SK-N-SH (cell line): ENCODE data around the gene MBP. TPM values are rescaled to one million over a fixed set of nuclear protein-coding genes. Genes with fewer than 3 reads are reported as not detected.

Experiments used
- CTCF ChIA-PET: fragments of 300-600, 350-600 bp; formaldehyde crosslinking; extraction: SDS; loops from one replicate; lab custom pipeline; 2021; lab: Yijun Ruan, JAX
- POLR2A ChIA-PET: fragments of 350-600 bp; sonication (Branson Sonifier 250); formaldehyde crosslinking; extraction: SDS; loops from one replicate; lab custom pipeline; 2020; ENCODE audit warnings: antibody characterized with exemption, inconsistent platforms; lab: Yijun Ruan, JAX
- DNase-seq: peaks from one replicate; pipeline ENCODE4 v3.0.0; 2012
- H2AFZ ChIP-seq: fragments of 200-600 bp; sonication (generic); 2 replicates; pipeline ENCODE4 v1.8.1; 2016; ENCODE audit warnings: antibody characterized with exemption, mild to moderate bottlenecking, low read depth
- H3F3A ChIP-seq: fragments of 200-600 bp; sonication (generic); replicated peaks from 2 replicates; pipeline ENCODE3; 2016; ENCODE audit warnings: antibody characterized with exemption, mild to moderate bottlenecking; ENCODE audit not compliant: insufficient read depth
- H3K27ac ChIP-seq, 2 experiments: fragments of 200-500 bp in 1 of 2; fragments of 200-600 bp in 1 of 2; sonication (Bioruptor generic) in 1 of 2; sonication (generic), shearing (Covaris generic) in 1 of 2; 2 replicates each; pipeline versions ENCODE4 v1.5.1 to v1.6.1; 2014 to 2016; ENCODE audit warnings: low read depth in 2 of 2, inconsistent platforms in 1 of 2, low read length in 1 of 2, mild to moderate bottlenecking in 1 of 2, mixed read lengths in 1 of 2
- H3K27me3 ChIP-seq: fragments of 200-600 bp; sonication (generic), shearing (Covaris generic); 2 replicates; pipeline ENCODE4 v1.6.1; 2016; ENCODE audit warnings: mixed run types; ENCODE audit not compliant: insufficient read depth
- H3K36me3 ChIP-seq, 2 experiments: fragments of 200-500 bp in 1 of 2; fragments of 200-600 bp in 1 of 2; sonication (Bioruptor generic) in 1 of 2; sonication (generic) in 1 of 2; replicated peaks in 1 of 2; 2 replicates each; pipeline versions ENCODE3 to v1.5.1; 2014 to 2016; ENCODE audit warnings: low read length in 1 of 2, mild to moderate bottlenecking in 1 of 2; ENCODE audit not compliant: insufficient read depth in 2 of 2, control insufficient read depth in 1 of 2
- H3K4me1 ChIP-seq, 2 experiments: fragments of 200-500 bp in 1 of 2; fragments of 200-600 bp in 1 of 2; sonication (Bioruptor generic) in 1 of 2; sonication (generic), shearing (Covaris generic) in 1 of 2; 2 replicates each; pipeline versions ENCODE4 v1.5.1 to v1.6.1; 2014 to 2016; ENCODE audit warnings: low read depth in 1 of 2, low read length in 1 of 2, mixed run types in 1 of 2; ENCODE audit not compliant: insufficient read depth in 2 of 2, control insufficient read depth in 1 of 2
- H3K4me2 ChIP-seq: fragments of 200-600 bp; sonication (generic), shearing (Covaris generic); 2 replicates; pipeline ENCODE4 v1.6.1; 2017; ENCODE audit warnings: mixed run types
- H3K4me3 ChIP-seq, 2 experiments: fragments of 200-500 bp in 1 of 2; fragments of 200-600 bp in 1 of 2; sonication (Bioruptor generic) in 1 of 2; sonication (generic), shearing (Covaris generic) in 1 of 2; 2 replicates each; pipeline versions ENCODE4 v1.5.1 to v1.8.1; 2014 to 2016; ENCODE audit warnings: low read depth in 2 of 2, inconsistent platforms in 1 of 2, low read length in 1 of 2, mild to moderate bottlenecking in 1 of 2, mixed read lengths in 1 of 2, moderate library complexity in 1 of 2
- H3K79me2 ChIP-seq: fragments of 200-600 bp; sonication (generic); 2 replicates; pipeline ENCODE4 v1.8.1; 2017; ENCODE audit warnings: mild to moderate bottlenecking; ENCODE audit not compliant: insufficient read depth
- H3K9ac ChIP-seq: fragments of 200-600 bp; sonication (generic); 2 replicates; pipeline ENCODE4 v1.6.1; 2017; ENCODE audit warnings: mixed run types
- H3K9me2 ChIP-seq: fragments of 200-600 bp; sonication (generic); 2 replicates; pipeline ENCODE4 v1.6.1; 2017; ENCODE audit warnings: mixed run types
- H3K9me3 ChIP-seq: fragments of 200-600 bp; sonication (generic); 2 replicates; pipeline ENCODE4 v1.6.1; 2017; ENCODE audit warnings: mixed run types, mild to moderate bottlenecking, moderate library complexity
- H4K20me1 ChIP-seq: fragments of 200-600 bp; sonication (generic); 2 replicates; pipeline ENCODE4 v1.6.1; 2017; ENCODE audit warnings: mild to moderate bottlenecking, mixed run types; ENCODE audit not compliant: insufficient read depth
- EP300 ChIP-seq, 2 experiments: IDR thresholded peaks; 2 replicates each; pipeline versions ENCODE4 v1.4.0 to v1.6.1; 2012; ENCODE audit warnings: borderline replicate concordance in 1 of 2, low read depth in 1 of 2, low read length in 1 of 2
- EZH2phosphoT487 ChIP-seq: fragments of 200-600 bp; sonication (generic); IDR thresholded peaks from 2 replicates; pipeline ENCODE4 v1.6.1; 2017; ENCODE audit warnings: low read depth, mixed run types, mild to moderate bottlenecking, antibody characterized with exemption, moderate library complexity, borderline replicate concordance
- FOXM1 ChIP-seq: IDR thresholded peaks from 2 replicates; pipeline ENCODE4 v1.4.0; 2012; ENCODE audit warnings: low read depth, mild to moderate bottlenecking
- JUND ChIP-seq: IDR thresholded peaks from 2 replicates; pipeline ENCODE4 v1.4.0; 2012
- MXI1 ChIP-seq: IDR thresholded peaks from 2 replicates; pipeline ENCODE4 v1.6.1; 2012; ENCODE audit warnings: mild to moderate bottlenecking, low read depth, low read length, improper control_type of control experiment
- NFIC ChIP-seq: IDR thresholded peaks from 2 replicates; pipeline ENCODE4 v1.4.0; 2012; ENCODE audit warnings: borderline replicate concordance
- NRF1 ChIP-seq: IDR thresholded peaks from 2 replicates; pipeline ENCODE4 v1.6.1; 2012; ENCODE audit warnings: low read depth, mild to moderate bottlenecking, low read length
- POLR2AphosphoS5 ChIP-seq: IDR thresholded peaks from 2 replicates; pipeline ENCODE4 v1.6.1; 2012; ENCODE audit warnings: low read depth, low read length
- RAD21 ChIP-seq: IDR thresholded peaks from 2 replicates; pipeline ENCODE4 v1.6.1; 2012; ENCODE audit warnings: mild to moderate bottlenecking, low read length
- RCOR1 ChIP-seq: fragments of 150-350 bp; IDR thresholded peaks from 2 replicates; pipeline ENCODE4 v1.6.1; 2017; ENCODE audit warnings: antibody characterized with exemption, low read length
- SMC3 ChIP-seq: IDR thresholded peaks from 2 replicates; pipeline ENCODE4 v1.6.1; 2012; ENCODE audit warnings: low read depth, low read length, improper control_type of control experiment
- TAF1 ChIP-seq: IDR thresholded peaks from 2 replicates; pipeline ENCODE4 v1.6.1; 2012; ENCODE audit warnings: low read depth, mild to moderate bottlenecking, low read length, moderate library complexity, borderline replicate concordance
- TEAD4 ChIP-seq: IDR thresholded peaks from 2 replicates; pipeline ENCODE4 v1.4.0; 2012; ENCODE audit warnings: mild to moderate bottlenecking, borderline replicate concordance; ENCODE audit not compliant: insufficient read depth
- WGBS: methylation state at CpG from one replicate; pipeline ENCODE4 v1.1.6; 2017; ENCODE audit warnings: low lambda C conversion rate; 5-methylcytosine and 5-hydroxymethylcytosine counted together
- polyA plus RNA-seq, 3 experiments: library from polyadenylated mRNA; depleted of rRNA; stranded (reverse); fragments of >200 nt; gene quantifications; 2 replicates each; pipeline ENCODE4 v1.2.3, GENCODE V29; 2012
- TF ChIP-seq, protein P1 (sequence below): IDR thresholded peaks from 2 replicates; pipeline ENCODE4; 2012
- TF ChIP-seq, protein P2 (sequence below): IDR thresholded peaks from 2 replicates; pipeline ENCODE4 v1.6.1; 2012; ENCODE audit warnings: mild to moderate bottlenecking, low read depth, low read length, moderate library complexity
- TF ChIP-seq, protein P3 (sequence below): IDR thresholded peaks from 2 replicates; pipeline ENCODE4 v1.4.0; 2012; ENCODE audit warnings: low read depth, borderline replicate concordance
- TF ChIP-seq, protein P4 (sequence below): fragments of 150-350 bp; IDR thresholded peaks from 2 replicates; pipeline ENCODE4 v1.6.1; 2016; ENCODE audit warnings: mild to moderate bottlenecking, low read depth, low read length

The MBP gene
- polyA plus RNA-seq, 1 of the 3 experiments (the other 2 are of a cell fraction) = 1.6 TPM

DNA sequence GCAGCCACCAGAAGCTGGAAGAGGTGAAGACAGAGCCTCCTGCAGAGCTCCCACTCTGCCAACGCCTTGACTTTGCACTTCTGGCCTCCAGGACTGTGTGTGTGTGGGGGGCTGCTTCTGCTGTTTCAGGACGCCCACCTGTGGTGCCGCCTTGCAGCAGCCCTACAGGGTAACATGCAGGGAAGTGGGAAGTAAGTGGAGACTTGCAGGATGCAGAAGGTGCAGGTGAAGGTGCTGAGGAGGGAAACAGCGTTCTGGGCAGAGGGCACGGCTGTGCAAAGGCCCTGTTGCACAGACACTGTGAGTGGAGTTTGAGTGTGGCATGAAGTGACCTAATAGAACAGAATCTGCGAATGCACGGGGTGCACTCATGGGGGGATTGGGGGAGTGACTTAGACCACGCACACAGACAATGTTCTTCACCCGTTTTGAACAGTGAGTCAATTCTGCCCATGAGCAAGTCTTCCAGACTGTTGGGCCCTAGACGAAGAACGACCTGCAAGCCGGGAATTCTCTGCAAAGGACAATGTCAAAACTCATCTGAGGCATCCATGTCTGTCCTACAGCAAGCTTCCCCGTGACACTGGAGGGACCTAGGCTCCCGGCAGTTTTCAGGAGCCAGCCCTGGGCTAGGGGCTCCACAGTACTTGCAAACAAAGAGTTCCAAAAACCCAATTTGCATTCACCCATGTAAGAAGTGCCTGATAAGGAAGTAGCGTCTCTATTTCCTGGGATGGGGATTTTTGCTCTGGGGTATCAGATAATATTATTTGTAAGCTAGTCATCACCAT, 19.0 kb downstream of the MBP start:
- TF ChIP-seq, protein P1, sequence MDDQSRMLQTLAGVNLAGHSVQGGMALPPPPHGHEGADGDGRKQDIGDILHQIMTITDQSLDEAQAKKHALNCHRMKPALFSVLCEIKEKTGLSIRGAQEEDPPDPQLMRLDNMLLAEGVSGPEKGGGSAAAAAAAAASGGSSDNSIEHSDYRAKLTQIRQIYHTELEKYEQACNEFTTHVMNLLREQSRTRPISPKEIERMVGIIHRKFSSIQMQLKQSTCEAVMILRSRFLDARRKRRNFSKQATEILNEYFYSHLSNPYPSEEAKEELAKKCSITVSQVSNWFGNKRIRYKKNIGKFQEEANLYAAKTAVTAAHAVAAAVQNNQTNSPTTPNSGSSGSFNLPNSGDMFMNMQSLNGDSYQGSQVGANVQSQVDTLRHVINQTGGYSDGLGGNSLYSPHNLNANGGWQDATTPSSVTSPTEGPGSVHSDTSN = no peak
- TF ChIP-seq TEAD4 (no peak), EP300 (IDR thresholded peaks at IDR 0.05; ENCODE audit: borderline replicate concordance in 1 of 2, low read depth in 1 of 2, low read length in 1 of 2) (no peak), EZH2phosphoT487 (no peak), FOXM1 (no peak), POLR2AphosphoS5 (no peak), MXI1 (no peak), NFIC (no peak), RAD21 (no peak), RCOR1 (no peak), JUND (no peak), SMC3 (no peak), NRF1 (no peak), TAF1 (no peak)
- TF ChIP-seq, protein P2, sequence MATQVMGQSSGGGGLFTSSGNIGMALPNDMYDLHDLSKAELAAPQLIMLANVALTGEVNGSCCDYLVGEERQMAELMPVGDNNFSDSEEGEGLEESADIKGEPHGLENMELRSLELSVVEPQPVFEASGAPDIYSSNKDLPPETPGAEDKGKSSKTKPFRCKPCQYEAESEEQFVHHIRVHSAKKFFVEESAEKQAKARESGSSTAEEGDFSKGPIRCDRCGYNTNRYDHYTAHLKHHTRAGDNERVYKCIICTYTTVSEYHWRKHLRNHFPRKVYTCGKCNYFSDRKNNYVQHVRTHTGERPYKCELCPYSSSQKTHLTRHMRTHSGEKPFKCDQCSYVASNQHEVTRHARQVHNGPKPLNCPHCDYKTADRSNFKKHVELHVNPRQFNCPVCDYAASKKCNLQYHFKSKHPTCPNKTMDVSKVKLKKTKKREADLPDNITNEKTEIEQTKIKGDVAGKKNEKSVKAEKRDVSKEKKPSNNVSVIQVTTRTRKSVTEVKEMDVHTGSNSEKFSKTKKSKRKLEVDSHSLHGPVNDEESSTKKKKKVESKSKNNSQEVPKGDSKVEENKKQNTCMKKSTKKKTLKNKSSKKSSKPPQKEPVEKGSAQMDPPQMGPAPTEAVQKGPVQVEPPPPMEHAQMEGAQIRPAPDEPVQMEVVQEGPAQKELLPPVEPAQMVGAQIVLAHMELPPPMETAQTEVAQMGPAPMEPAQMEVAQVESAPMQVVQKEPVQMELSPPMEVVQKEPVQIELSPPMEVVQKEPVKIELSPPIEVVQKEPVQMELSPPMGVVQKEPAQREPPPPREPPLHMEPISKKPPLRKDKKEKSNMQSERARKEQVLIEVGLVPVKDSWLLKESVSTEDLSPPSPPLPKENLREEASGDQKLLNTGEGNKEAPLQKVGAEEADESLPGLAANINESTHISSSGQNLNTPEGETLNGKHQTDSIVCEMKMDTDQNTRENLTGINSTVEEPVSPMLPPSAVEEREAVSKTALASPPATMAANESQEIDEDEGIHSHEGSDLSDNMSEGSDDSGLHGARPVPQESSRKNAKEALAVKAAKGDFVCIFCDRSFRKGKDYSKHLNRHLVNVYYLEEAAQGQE = no peak
- TF ChIP-seq, protein P3, sequence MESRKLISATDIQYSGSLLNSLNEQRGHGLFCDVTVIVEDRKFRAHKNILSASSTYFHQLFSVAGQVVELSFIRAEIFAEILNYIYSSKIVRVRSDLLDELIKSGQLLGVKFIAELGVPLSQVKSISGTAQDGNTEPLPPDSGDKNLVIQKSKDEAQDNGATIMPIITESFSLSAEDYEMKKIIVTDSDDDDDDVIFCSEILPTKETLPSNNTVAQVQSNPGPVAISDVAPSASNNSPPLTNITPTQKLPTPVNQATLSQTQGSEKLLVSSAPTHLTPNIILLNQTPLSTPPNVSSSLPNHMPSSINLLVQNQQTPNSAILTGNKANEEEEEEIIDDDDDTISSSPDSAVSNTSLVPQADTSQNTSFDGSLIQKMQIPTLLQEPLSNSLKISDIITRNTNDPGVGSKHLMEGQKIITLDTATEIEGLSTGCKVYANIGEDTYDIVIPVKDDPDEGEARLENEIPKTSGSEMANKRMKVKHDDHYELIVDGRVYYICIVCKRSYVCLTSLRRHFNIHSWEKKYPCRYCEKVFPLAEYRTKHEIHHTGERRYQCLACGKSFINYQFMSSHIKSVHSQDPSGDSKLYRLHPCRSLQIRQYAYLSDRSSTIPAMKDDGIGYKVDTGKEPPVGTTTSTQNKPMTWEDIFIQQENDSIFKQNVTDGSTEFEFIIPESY = no peak
- TF ChIP-seq, protein P4, sequence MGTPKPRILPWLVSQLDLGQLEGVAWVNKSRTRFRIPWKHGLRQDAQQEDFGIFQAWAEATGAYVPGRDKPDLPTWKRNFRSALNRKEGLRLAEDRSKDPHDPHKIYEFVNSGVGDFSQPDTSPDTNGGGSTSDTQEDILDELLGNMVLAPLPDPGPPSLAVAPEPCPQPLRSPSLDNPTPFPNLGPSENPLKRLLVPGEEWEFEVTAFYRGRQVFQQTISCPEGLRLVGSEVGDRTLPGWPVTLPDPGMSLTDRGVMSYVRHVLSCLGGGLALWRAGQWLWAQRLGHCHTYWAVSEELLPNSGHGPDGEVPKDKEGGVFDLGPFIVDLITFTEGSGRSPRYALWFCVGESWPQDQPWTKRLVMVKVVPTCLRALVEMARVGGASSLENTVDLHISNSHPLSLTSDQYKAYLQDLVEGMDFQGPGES = no peak
- no peak overlapping the region for H3K9ac ChIP-seq
- H3K79me2 ChIP-seq = no peaks in the 10 kb centered on the region
- H3K4me3 ChIP-seq = no peak overlapping the region
- H3F3A ChIP-seq = no peaks in the 10 kb centered on the region
- no peaks in the 10 kb centered on the region for H3K36me3 ChIP-seq
- H4K20me1 ChIP-seq = no peaks in the 10 kb centered on the region
- H3K27ac ChIP-seq = no peak overlapping the region
- ChIA-PET CTCF (no interaction called here), POLR2A (no interaction called here)
- H3K9me2 ChIP-seq = no peaks in the 10 kb centered on the region
- 93% methylated on average over 12 of the region's 15 CpGs for WGBS
- no peak overlapping the region for H3K4me2 ChIP-seq
- no peaks in the 10 kb centered on the region for H3K9me3 ChIP-seq
- peaks cover 0 to 4% of the 10 kb centered on the region in 2 experiments; a peak in 1 of 4 replicates for H3K4me1 ChIP-seq
- no peak for DNase-seq
- no peaks in the 10 kb centered on the region for H3K27me3 ChIP-seq
- no peak overlapping the region for H2AFZ ChIP-seq
